HepG2 (cell line): Measurements from ENCODE around the gene R3HDM1. TPM values are rescaled to one million over a fixed set of nuclear protein-coding genes. Genes with fewer than 3 reads are reported as not detected.
A peak's percentile ranks its signal among the peaks of the same experiment; 100 is the strongest.

ENCODE experiments used
- ADNP ChIP-seq: sonication (generic); formaldehyde crosslinking; IDR thresholded peaks from 2 replicates; pipeline ENCODE4 v1.4.0; 2020; ENCODE audit warnings: missing genetic modification reagents
- ATF7-NPFF ChIP-seq: sonication (generic); formaldehyde crosslinking; IDR thresholded peaks from 2 replicates; pipeline ENCODE4 v1.8.1; 2023; ENCODE audit warnings: mild to moderate bottlenecking, low read depth, missing genetic modification reagents, moderate library complexity
- EED ChIP-seq: sonication (generic); formaldehyde crosslinking; IDR thresholded peaks from 2 replicates; pipeline ENCODE4 v1.5.0; 2020; ENCODE audit warnings: mild to moderate bottlenecking, missing genetic modification reagents
- ELF1 ChIP-seq: sonication (generic); formaldehyde crosslinking; IDR thresholded peaks from 2 replicates; pipeline ENCODE4 v1.4.0; 2020; ENCODE audit warnings: missing genetic modification reagents
- IKZF1 ChIP-seq: fragments of 450-650 bp; IDR thresholded peaks from 2 replicates; pipeline ENCODE4 v1.7.1; 2016
- JUNB ChIP-seq: sonication (generic); formaldehyde crosslinking; IDR thresholded peaks from 2 replicates; pipeline ENCODE4 v1.8.0; 2022; ENCODE audit warnings: missing genetic modification reagents, mild to moderate bottlenecking, borderline replicate concordance
- MBNL3 ChIP-seq: fragments of 250-450 bp; sonication (Bioruptor Pico); conservative IDR thresholded peaks from 2 replicates; pipeline ENCODE4 v1.8.0; 2022; ENCODE audit warnings: mild to moderate bottlenecking, inconsistent platforms
- PATZ1 ChIP-seq: sonication (generic); formaldehyde crosslinking; IDR thresholded peaks from 2 replicates; pipeline ENCODE4 v1.4.0; 2020; ENCODE audit warnings: missing genetic modification reagents
- RAD51 ChIP-seq: fragments of 450-650 bp; IDR thresholded peaks from 2 replicates; pipeline ENCODE4 v1.6.1; 2016; ENCODE audit warnings: borderline replicate concordance
- SAFB2 ChIP-seq: sonication (generic); formaldehyde crosslinking; IDR thresholded peaks from 2 replicates; pipeline ENCODE4 v1.5.1; 2020; ENCODE audit warnings: missing genetic modification reagents, low read depth, mild to moderate bottlenecking, borderline replicate concordance
- ZC3H4 ChIP-seq: sonication (generic); formaldehyde crosslinking; IDR thresholded peaks from 2 replicates; pipeline ENCODE4 v1.4.0; 2020; ENCODE audit warnings: missing genetic modification reagents, borderline replicate concordance
- ZFP36 ChIP-seq: fragments of 150-350 bp; IDR thresholded peaks from 2 replicates; pipeline ENCODE4 v1.6.1; 2018; ENCODE audit warnings: borderline replicate concordance, low read length, low read depth; ENCODE audit not compliant: partially characterized antibody
- ZMYM4 ChIP-seq: sonication (generic); formaldehyde crosslinking; IDR thresholded peaks from 2 replicates; pipeline ENCODE4 v1.8.1; 2023; ENCODE audit warnings: mild to moderate bottlenecking, missing genetic modification reagents
- ZNF354B ChIP-seq: sonication (generic); formaldehyde crosslinking; IDR thresholded peaks from 2 replicates; pipeline ENCODE4 v1.8.0; 2022; ENCODE audit warnings: mild to moderate bottlenecking, missing genetic modification reagents
- ZNF367 ChIP-seq: sonication (generic); formaldehyde crosslinking; IDR thresholded peaks from 2 replicates; pipeline ENCODE4 v1.4.0; 2020; ENCODE audit warnings: missing genetic modification reagents, borderline replicate concordance
- ZNF558 ChIP-seq: sonication (generic); formaldehyde crosslinking; IDR thresholded peaks from 2 replicates; pipeline ENCODE4 v1.9.0; 2022; ENCODE audit warnings: mild to moderate bottlenecking, missing genetic modification reagents, borderline replicate concordance
- ZNF572 ChIP-seq: sonication (generic); formaldehyde crosslinking; IDR thresholded peaks from 2 replicates; pipeline ENCODE4 v1.5.1; 2020; ENCODE audit warnings: mild to moderate bottlenecking, missing genetic modification reagents
- polyA plus RNA-seq, 8 experiments: library from polyadenylated mRNA; depleted of rRNA in 3 of 8; stranded (reverse) in 7 of 8; unstranded in 1 of 8; fragments of >200 nt; fragmentation: Illumina TruSeq in 4 of 8; extraction: Trizol in 4 of 8; gene quantifications; 2 replicates each; pipeline versions ENCODE4 v1.2.1 to v1.2.3, GENCODE V29; 2011 to 2016; ENCODE audit warnings: low read depth in 4 of 8, missing spikeins in 1 of 8, mixed read lengths in 1 of 8; ENCODE audit not compliant: insufficient read depth in 1 of 8
- total RNA-seq, 5 experiments: library from RNA; depleted of rRNA; stranded (reverse); fragments of >200 nt; fragmentation: Illumina TruSeq; extraction: Trizol; gene quantifications; 2 replicates each; pipeline ENCODE4 v1.2.3, GENCODE V29; 2016; ENCODE audit warnings: low read depth in 1 of 5
- TF ChIP-seq, protein P1 (sequence below): sonication (generic); formaldehyde crosslinking; IDR thresholded peaks from 2 replicates; pipeline ENCODE4 v1.4.0; 2020; ENCODE audit warnings: missing genetic modification reagents, borderline replicate concordance
- TF ChIP-seq, protein P2 (sequence below): sonication (generic); formaldehyde crosslinking; IDR thresholded peaks from 2 replicates; pipeline ENCODE4 v1.4.0; 2020; ENCODE audit warnings: mild to moderate bottlenecking, missing genetic modification reagents
- TF ChIP-seq, protein P3 (sequence below): sonication (generic); formaldehyde crosslinking; IDR thresholded peaks from 2 replicates; pipeline ENCODE4 v1.4.0; 2020; ENCODE audit warnings: missing genetic modification reagents
- TF ChIP-seq, protein P4 (sequence below): sonication (generic); formaldehyde crosslinking; IDR thresholded peaks from 2 replicates; pipeline ENCODE4 v1.5.0; 2020; ENCODE audit warnings: missing genetic modification reagents, mild to moderate bottlenecking, borderline replicate concordance

The R3HDM1 gene
- total and polyA plus RNA-seq, 2 of the 13 experiments (the other 11 are each of a cell fraction or from before 2014, with no cell fraction given) = 15.7 to 54.3 TPM

DNA sequence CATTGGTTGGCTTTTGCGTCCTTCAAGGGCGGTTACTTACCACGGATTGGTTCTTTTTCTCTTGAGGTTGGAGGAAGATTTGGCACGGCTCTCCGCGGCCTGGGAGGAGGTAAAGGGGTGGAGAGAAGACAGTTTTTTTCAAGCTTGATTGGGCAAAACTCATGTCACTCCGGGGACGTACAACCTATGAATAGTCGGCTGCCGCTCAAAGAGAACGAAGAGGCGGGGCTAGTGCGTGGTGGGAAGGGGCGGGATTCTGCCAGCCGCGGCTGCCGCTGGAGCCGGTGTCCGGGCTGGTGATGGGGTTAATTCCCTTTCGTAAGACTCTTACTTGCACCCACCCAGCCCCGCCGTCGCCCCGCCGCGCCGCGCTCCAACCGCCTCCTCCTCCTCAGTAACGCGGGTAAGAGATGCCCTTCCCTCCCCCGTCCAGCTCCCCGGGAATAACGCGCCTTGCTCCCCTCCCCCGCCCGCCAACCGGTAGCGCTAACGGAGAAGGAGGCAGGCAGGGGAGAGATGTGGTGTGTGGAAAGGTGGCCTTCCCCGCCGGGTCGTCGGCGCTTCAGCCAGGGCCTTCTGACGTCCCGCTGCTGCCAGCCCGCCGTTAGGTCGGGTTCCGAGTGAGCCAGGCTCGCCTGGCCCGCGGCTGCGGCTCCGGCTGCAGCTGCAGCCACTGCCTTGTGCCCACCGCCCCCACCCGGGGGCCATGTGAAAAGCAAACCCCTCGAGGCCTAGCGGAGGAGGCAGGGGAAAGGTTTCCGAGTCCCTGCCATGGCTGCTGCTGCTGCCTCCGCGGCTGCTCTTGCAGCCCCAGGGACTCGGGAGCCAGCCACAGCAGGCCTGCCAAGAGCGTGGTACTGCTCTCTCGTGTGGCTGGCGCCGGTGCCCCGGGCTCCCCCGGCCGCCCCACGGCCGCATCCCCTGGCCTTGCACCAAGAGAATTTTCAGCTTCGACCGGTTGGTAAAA is at the start of gene R3HDM1 (continued):
- TF ChIP-seq RAD51 = no peak
- no peak for TF ChIP-seq IKZF1
- TF ChIP-seq ZNF367 (CRISPR knock-in tag) = 0 out of 2 replicates have a peak, but pooled peaks have one; percentile 23
- 0 out of 2 replicates have a peak, but pooled peaks have one; percentile 67 for TF ChIP-seq SAFB2
- no peak for TF ChIP-seq ELF1
- peak; percentile 71; the same call in 1 of the 2 replicates for TF ChIP-seq ZNF558
- TF ChIP-seq PATZ1 = peak; percentile 87
- no peak for TF ChIP-seq ADNP (CRISPR knock-in tag)
- TF ChIP-seq EED (CRISPR knock-in tag) = peak; percentile 95
- TF ChIP-seq JUNB = no peak
- peak; percentile 66 for TF ChIP-seq ZMYM4 (CRISPR knock-in tag)
- TF ChIP-seq, protein P1, sequence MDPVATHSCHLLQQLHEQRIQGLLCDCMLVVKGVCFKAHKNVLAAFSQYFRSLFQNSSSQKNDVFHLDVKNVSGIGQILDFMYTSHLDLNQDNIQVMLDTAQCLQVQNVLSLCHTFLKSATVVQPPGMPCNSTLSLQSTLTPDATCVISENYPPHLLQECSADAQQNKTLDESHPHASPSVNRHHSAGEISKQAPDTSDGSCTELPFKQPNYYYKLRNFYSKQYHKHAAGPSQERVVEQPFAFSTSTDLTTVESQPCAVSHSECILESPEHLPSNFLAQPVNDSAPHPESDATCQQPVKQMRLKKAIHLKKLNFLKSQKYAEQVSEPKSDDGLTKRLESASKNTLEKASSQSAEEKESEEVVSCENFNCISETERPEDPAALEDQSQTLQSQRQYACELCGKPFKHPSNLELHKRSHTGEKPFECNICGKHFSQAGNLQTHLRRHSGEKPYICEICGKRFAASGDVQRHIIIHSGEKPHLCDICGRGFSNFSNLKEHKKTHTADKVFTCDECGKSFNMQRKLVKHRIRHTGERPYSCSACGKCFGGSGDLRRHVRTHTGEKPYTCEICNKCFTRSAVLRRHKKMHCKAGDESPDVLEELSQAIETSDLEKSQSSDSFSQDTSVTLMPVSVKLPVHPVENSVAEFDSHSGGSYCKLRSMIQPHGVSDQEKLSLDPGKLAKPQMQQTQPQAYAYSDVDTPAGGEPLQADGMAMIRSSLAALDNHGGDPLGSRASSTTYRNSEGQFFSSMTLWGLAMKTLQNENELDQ = no peak
- TF ChIP-seq, protein P2, sequence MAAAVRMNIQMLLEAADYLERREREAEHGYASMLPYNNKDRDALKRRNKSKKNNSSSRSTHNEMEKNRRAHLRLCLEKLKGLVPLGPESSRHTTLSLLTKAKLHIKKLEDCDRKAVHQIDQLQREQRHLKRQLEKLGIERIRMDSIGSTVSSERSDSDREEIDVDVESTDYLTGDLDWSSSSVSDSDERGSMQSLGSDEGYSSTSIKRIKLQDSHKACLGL (CRISPR knock-in tag) = peak; percentile 89
- peak; percentile 95 for TF ChIP-seq ZNF572
- no peak for TF ChIP-seq ZFP36
- TF ChIP-seq MBNL3 (CRISPR knock-in tag) = no peak
- TF ChIP-seq ZC3H4 (CRISPR knock-in tag) = no peak
- TF ChIP-seq ATF7-NPFF (CRISPR knock-in tag) = peak; percentile 92
- TF ChIP-seq ZNF354B (CRISPR knock-in tag) = no peak
- TF ChIP-seq, protein P3, sequence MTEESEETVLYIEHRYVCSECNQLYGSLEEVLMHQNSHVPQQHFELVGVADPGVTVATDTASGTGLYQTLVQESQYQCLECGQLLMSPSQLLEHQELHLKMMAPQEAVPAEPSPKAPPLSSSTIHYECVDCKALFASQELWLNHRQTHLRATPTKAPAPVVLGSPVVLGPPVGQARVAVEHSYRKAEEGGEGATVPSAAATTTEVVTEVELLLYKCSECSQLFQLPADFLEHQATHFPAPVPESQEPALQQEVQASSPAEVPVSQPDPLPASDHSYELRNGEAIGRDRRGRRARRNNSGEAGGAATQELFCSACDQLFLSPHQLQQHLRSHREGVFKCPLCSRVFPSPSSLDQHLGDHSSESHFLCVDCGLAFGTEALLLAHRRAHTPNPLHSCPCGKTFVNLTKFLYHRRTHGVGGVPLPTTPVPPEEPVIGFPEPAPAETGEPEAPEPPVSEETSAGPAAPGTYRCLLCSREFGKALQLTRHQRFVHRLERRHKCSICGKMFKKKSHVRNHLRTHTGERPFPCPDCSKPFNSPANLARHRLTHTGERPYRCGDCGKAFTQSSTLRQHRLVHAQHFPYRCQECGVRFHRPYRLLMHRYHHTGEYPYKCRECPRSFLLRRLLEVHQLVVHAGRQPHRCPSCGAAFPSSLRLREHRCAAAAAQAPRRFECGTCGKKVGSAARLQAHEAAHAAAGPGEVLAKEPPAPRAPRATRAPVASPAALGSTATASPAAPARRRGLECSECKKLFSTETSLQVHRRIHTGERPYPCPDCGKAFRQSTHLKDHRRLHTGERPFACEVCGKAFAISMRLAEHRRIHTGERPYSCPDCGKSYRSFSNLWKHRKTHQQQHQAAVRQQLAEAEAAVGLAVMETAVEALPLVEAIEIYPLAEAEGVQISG (CRISPR knock-in tag) = peak; percentile 64
- TF ChIP-seq, protein P4, sequence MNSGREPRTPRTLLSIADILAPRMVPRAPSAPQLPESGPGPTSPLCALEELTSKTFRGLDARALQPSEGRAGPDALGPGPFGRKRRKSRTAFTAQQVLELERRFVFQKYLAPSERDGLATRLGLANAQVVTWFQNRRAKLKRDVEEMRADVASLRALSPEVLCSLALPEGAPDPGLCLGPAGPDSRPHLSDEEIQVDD = no peak; the same call in 1 of the 2 replicates
